ENCODE results near the gene TSPAN5.

Gene TSPAN5

GRCh38 chr4:98634061-98634460 is 24.4 kb downstream of the TSPAN5 start:
- DNase-seq (ENCODE audit: extremely low read depth, insufficient read length), result no peak
- Histone ChIP-seq H3K27me3 (replicated peaks; ENCODE audit: control insufficient read depth, insufficient read depth, low read length) (no peaks in the 10 kb centered on the region), H3K4me3 (replicated peaks; ENCODE audit: low read depth, low read length) (no peak overlapping the region), H3K36me3 (ENCODE audit: control insufficient read depth, insufficient read depth, low read length) (no peaks in the 10 kb centered on the region)
- no peak for TF ChIP-seq CTCF (IDR thresholded peaks at IDR 0.05; ENCODE audit: insufficient read depth, low read length, poor library complexity, severe bottlenecking)

GRCh38 chr4:98633159-98633558 is 25.3 kb downstream of the TSPAN5 start:
- no peak for TF ChIP-seq CTCF (IDR thresholded peaks at IDR 0.05; ENCODE audit: insufficient read depth, low read length, poor library complexity, severe bottlenecking)
- no peak for DNase-seq (ENCODE audit: extremely low read depth, insufficient read length)
- H3K4me3 ChIP-seq (replicated peaks; ENCODE audit: low read depth, low read length), result no peak overlapping the region
- H3K27me3 ChIP-seq (replicated peaks; ENCODE audit: control insufficient read depth, insufficient read depth, low read length), result no peaks in the 10 kb centered on the region
- no peaks in the 10 kb centered on the region for H3K36me3 ChIP-seq (ENCODE audit: control insufficient read depth, insufficient read depth, low read length)

- Histone ChIP-seq H3K4me3 (replicated peaks; ENCODE audit: low read depth, low read length) (no peak overlapping the region), H3K27me3 (replicated peaks; ENCODE audit: control insufficient read depth, insufficient read depth, low read length) (no peaks in the 10 kb centered on the region), H3K36me3 (ENCODE audit: control insufficient read depth, insufficient read depth, low read length) (no peaks in the 10 kb centered on the region)
- TF ChIP-seq CTCF (IDR thresholded peaks at IDR 0.05; ENCODE audit: insufficient read depth, low read length, poor library complexity, severe bottlenecking), result no peak
- no peak for DNase-seq (ENCODE audit: extremely low read depth, insufficient read length)
Measured at GRCh38 chr4:98632258-98632657, 26.2 kb downstream of the TSPAN5 start.

GRCh38 chr4:98631506-98631905 is 26.9 kb downstream of the TSPAN5 start:
- no peaks in the 10 kb centered on the region for H3K36me3 ChIP-seq (ENCODE audit: control insufficient read depth, insufficient read depth, low read length)
- no peak for DNase-seq (ENCODE audit: extremely low read depth, insufficient read length)
- no peak for TF ChIP-seq CTCF (IDR thresholded peaks at IDR 0.05; ENCODE audit: insufficient read depth, low read length, poor library complexity, severe bottlenecking)
- no peak overlapping the region for H3K4me3 ChIP-seq (replicated peaks; ENCODE audit: low read depth, low read length)
- H3K27me3 ChIP-seq (replicated peaks; ENCODE audit: control insufficient read depth, insufficient read depth, low read length), result no peaks in the 10 kb centered on the region

- H3K36me3 ChIP-seq (ENCODE audit: control insufficient read depth, insufficient read depth, low read length), result no peaks in the 10 kb centered on the region
- no peak for TF ChIP-seq CTCF (IDR thresholded peaks at IDR 0.05; ENCODE audit: insufficient read depth, low read length, poor library complexity, severe bottlenecking)
- no peaks in the 10 kb centered on the region for H3K27me3 ChIP-seq (replicated peaks; ENCODE audit: control insufficient read depth, insufficient read depth, low read length)
- no peak for DNase-seq (ENCODE audit: extremely low read depth, insufficient read length)
- no peak overlapping the region for H3K4me3 ChIP-seq (replicated peaks; ENCODE audit: low read depth, low read length)
Measured at GRCh38 chr4:98630737-98631454, 27.5 kb downstream of the TSPAN5 start.

Data from GM06990 (cell line).